ENCODE data around the gene CKAP4.

The CKAP4 gene

DNA sequence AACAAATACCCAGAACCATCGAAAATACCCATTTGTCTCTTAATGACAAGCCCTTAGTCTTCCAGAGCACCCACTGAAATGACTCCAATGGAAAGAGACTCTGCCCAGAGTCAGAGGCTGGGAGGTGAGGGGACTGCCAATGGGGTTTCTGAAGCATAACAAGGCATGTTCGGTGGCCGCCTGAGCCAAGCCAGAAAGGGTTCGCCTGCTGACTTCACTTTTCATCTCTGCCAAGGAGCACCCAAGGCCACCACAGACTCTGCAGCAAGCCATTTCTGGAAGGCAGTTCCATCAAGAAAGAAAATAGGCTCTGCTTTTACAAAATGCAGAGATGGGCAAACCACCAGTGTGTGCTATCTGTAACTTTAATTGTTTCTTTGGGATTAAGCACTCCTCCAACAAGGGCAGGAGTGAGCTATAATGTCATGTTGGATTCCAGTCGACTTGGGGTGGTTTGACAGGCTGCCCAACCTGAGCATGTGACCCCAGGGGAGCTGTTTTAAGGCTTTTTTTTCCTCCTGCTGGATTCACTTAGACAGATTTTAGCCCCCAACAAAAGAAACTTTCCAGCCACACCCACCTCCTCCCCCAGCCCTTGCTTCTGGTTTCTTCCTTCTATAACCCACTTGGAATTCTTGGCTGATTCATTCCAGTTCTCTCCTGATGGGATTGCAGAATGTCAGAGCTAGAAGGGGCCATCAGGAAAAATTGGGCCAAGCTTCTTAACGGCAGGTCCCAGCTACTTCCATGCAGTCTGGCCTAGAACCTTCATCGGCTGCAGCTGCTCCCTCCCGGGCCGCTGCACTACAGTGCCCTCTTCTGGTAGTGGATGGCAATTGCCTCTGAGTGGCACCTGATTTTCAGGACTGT lies 24.1 kb downstream of the CKAP4 start:
- ChIA-PET POLR2A (interaction anchor here (0.9 kb wide), 1 partner anchor 84 kb away, joined by 3 read pairs; the partner anchor contains the start of gene NUAK1), CTCF (interaction anchor here (0.6 to 1.4 kb wide), 10 partner anchors 9 to 805 kb away, joined by 3 to 11 read pairs (median 4); partner anchors contain the start of gene POLR3B)
- TF ChIP-seq HDGF (IDR thresholded peaks at IDR 0.05; ENCODE audit: borderline replicate concordance) = no peak
- TF ChIP-seq FOXK2 (IDR thresholded peaks at IDR 0.05) = no peak
- TF ChIP-seq ELF4 (IDR thresholded peaks at IDR 0.05) = no peak
- no peak for TF ChIP-seq CTBP1 (IDR thresholded peaks at IDR 0.05; ENCODE audit: borderline replicate concordance)
- TF ChIP-seq, protein P1, sequence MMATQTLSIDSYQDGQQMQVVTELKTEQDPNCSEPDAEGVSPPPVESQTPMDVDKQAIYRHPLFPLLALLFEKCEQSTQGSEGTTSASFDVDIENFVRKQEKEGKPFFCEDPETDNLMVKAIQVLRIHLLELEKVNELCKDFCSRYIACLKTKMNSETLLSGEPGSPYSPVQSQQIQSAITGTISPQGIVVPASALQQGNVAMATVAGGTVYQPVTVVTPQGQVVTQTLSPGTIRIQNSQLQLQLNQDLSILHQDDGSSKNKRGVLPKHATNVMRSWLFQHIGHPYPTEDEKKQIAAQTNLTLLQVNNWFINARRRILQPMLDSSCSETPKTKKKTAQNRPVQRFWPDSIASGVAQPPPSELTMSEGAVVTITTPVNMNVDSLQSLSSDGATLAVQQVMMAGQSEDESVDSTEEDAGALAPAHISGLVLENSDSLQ (IDR thresholded peaks at IDR 0.05) = peak; percentile 58
- no peak for TF ChIP-seq ZNF384 (IDR thresholded peaks at IDR 0.05)
- TF ChIP-seq FOXA1 (IDR thresholded peaks at IDR 0.05) = no peak
- DNase-seq (ENCODE audit: extremely low spot score) = peak; percentile 88

DNA sequence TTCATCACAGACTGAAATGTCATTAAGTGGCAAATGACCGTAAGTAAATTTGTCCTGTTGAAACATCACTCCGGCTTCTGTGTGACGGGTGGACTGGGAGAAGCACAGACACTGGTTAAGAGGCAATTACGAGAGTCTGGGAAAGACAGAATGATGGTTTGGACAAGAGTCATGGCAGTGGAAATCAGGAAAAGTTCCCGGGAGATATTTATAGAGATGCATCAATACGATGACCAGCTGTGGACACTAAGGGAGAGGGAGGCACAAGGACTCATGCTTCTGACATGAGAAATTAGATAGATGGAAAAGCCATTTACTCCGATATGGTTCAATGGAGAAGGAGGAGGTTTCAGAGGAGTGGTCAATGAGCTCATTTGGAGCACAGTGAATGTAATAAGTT lies 27.3 kb downstream of the CKAP4 start:
- CTCF ChIA-PET = interaction anchor here (0.7 kb wide), 1 partner anchor 75 kb away, joined by 13 read pairs; no protein-coding TSS in a partner anchor
- TF ChIP-seq CTBP1 (IDR thresholded peaks at IDR 0.05; ENCODE audit: borderline replicate concordance) = no peak
- no peak for TF ChIP-seq FOXK2 (IDR thresholded peaks at IDR 0.05)
- TF ChIP-seq LEF1 (IDR thresholded peaks at IDR 0.05; ENCODE audit: borderline replicate concordance) = no peak
- no peak for TF ChIP-seq HDGF (IDR thresholded peaks at IDR 0.05; ENCODE audit: borderline replicate concordance)
- POLR2A ChIA-PET = interaction anchor here (0.7 kb wide), 1 partner anchor 81 kb away, joined by 4 read pairs; no protein-coding TSS in a partner anchor
- DNase-seq (ENCODE audit: extremely low spot score) = no peak

DNA sequence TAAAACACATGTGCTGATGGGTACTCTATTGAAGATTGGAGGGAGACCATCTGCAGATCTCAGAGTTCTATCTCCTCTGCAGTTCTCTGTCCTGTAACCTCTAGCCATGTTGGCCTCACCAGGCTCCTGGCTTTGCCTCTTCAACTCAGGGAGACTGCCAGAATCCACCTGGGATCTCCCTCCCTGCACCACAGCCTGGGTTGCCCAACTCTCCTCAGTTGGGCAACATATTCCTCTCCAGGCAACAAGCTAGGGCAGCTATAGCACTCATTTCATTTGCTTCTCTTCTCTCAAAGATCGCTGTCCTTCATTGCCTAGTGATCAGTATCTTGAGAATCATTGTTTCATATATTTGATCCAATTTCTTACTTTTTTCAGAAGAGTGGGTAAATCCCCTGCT lies 28.8 kb downstream of the CKAP4 start:
- POLR2A ChIA-PET = no interaction called here

DNA sequence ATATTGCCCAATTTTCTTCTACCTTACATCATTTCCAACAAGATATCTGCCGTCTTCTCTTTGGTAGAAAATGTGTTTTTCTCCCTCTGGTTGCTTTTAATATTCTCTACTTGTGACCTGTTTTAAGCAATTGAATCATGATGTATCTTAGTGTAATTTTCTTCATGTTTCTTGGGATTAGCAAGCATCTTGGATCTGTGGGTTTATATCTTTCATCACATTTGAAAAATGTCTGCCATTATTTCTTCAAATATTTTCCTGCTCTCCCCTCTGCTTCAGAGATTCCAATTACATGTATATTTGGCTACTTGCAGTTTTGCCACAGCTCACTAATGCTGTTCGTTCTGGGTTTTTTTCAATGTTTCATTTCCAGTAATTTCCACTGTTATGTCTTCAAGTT lies 30.1 kb downstream of the CKAP4 start:
- ChIA-PET CTCF (interaction anchor here (0.9 kb wide), 1 partner anchor 69 kb away, joined by 3 read pairs; no protein-coding TSS in a partner anchor), POLR2A (no interaction called here)
- no peak for DNase-seq (ENCODE audit: extremely low spot score)
- no peak for TF ChIP-seq HDGF (IDR thresholded peaks at IDR 0.05; ENCODE audit: borderline replicate concordance)
- TF ChIP-seq, protein P1 (IDR thresholded peaks at IDR 0.05) = no peak
- TF ChIP-seq LEF1 (IDR thresholded peaks at IDR 0.05; ENCODE audit: borderline replicate concordance) = no peak
- no peak for TF ChIP-seq FOXK2 (IDR thresholded peaks at IDR 0.05)
- no peak for TF ChIP-seq ZNF384 (IDR thresholded peaks at IDR 0.05)
- TF ChIP-seq SUZ12 (IDR thresholded peaks at IDR 0.05) = no peak
- no peak for TF ChIP-seq L3MBTL2 (conservative IDR thresholded peaks at IDR 0.05)
- no peak for TF ChIP-seq BHLHE40 (IDR thresholded peaks at IDR 0.05; ENCODE audit: borderline replicate concordance)
- no peak for TF ChIP-seq SP1 (IDR thresholded peaks at IDR 0.05)
- no peak for TF ChIP-seq ELF4 (IDR thresholded peaks at IDR 0.05)
- TF ChIP-seq FOXM1 (IDR thresholded peaks at IDR 0.05; ENCODE audit: borderline replicate concordance) = no peak
- no peak for TF ChIP-seq ARNT (IDR thresholded peaks at IDR 0.05)
- TF ChIP-seq TARDBP (IDR thresholded peaks at IDR 0.05) = no peak
- no peak for TF ChIP-seq CTBP1 (IDR thresholded peaks at IDR 0.05; ENCODE audit: borderline replicate concordance)
- TF ChIP-seq FOXA1 (IDR thresholded peaks at IDR 0.05) = no peak

More for the DNA sequence above, 28.8 kb downstream of the CKAP4 start:
- no peak for DNase-seq (ENCODE audit: extremely low spot score)
- CTCF ChIA-PET = no interaction called here
- TF ChIP-seq, protein P1 (IDR thresholded peaks at IDR 0.05) = no peak
- no peak for TF ChIP-seq TARDBP (IDR thresholded peaks at IDR 0.05)
- no peak for TF ChIP-seq FOXK2 (IDR thresholded peaks at IDR 0.05)
- TF ChIP-seq HDGF (IDR thresholded peaks at IDR 0.05; ENCODE audit: borderline replicate concordance) = no peak
- no peak for TF ChIP-seq FOXM1 (IDR thresholded peaks at IDR 0.05; ENCODE audit: borderline replicate concordance)
- no peak for TF ChIP-seq ARNT (IDR thresholded peaks at IDR 0.05)
- TF ChIP-seq L3MBTL2 (conservative IDR thresholded peaks at IDR 0.05) = no peak
- TF ChIP-seq FOXA1 (IDR thresholded peaks at IDR 0.05) = no peak
- TF ChIP-seq SUZ12 (IDR thresholded peaks at IDR 0.05) = no peak
- no peak for TF ChIP-seq ZNF384 (IDR thresholded peaks at IDR 0.05)
- TF ChIP-seq BHLHE40 (IDR thresholded peaks at IDR 0.05; ENCODE audit: borderline replicate concordance) = no peak
- TF ChIP-seq SP1 (IDR thresholded peaks at IDR 0.05) = no peak
- no peak for TF ChIP-seq ELF4 (IDR thresholded peaks at IDR 0.05)
- no peak for TF ChIP-seq NFRKB (IDR thresholded peaks at IDR 0.05)
- no peak for TF ChIP-seq CTBP1 (IDR thresholded peaks at IDR 0.05; ENCODE audit: borderline replicate concordance)
- TF ChIP-seq LEF1 (IDR thresholded peaks at IDR 0.05; ENCODE audit: borderline replicate concordance) = no peak

DNA sequence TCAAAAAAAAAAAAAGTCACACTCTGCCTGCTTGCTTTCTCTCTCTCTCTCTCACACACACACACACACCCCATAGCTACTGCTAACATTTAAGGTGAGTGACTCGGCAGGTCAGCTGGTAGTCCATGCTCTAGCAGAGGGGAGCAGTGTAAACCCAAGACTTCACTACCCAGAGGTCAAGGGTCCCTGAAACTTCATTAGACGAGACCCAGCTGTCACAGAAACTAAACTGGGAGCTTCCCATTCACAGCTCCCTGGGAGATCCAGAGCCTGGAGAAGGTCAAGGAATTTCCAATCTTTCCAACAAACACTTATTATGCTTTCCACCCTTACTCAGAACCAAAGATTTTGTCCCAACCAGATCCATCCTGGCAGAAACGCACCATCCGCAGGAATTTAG lies 33.2 kb downstream of the CKAP4 start:
- ChIA-PET CTCF (interaction anchor here (1.2 kb wide), 1 partner anchor 9 kb away, joined by 3 read pairs; no protein-coding TSS in a partner anchor), POLR2A (no interaction called here)
- TF ChIP-seq BHLHE40 (IDR thresholded peaks at IDR 0.05; ENCODE audit: borderline replicate concordance) (no peak), ELF4 (IDR thresholded peaks at IDR 0.05) (no peak), TARDBP (IDR thresholded peaks at IDR 0.05) (no peak), FOXK2 (IDR thresholded peaks at IDR 0.05) (no peak), LEF1 (IDR thresholded peaks at IDR 0.05; ENCODE audit: borderline replicate concordance) (no peak), SUZ12 (IDR thresholded peaks at IDR 0.05) (no peak), SP1 (IDR thresholded peaks at IDR 0.05) (no peak), L3MBTL2 (conservative IDR thresholded peaks at IDR 0.05) (no peak), HDGF (IDR thresholded peaks at IDR 0.05; ENCODE audit: borderline replicate concordance) (no peak), ARNT (IDR thresholded peaks at IDR 0.05) (no peak), ZNF384 (IDR thresholded peaks at IDR 0.05) (no peak), NFRKB (IDR thresholded peaks at IDR 0.05) (no peak), FOXA1 (IDR thresholded peaks at IDR 0.05) (no peak), FOXM1 (IDR thresholded peaks at IDR 0.05; ENCODE audit: borderline replicate concordance) (no peak), CTBP1 (IDR thresholded peaks at IDR 0.05; ENCODE audit: borderline replicate concordance) (no peak)
- TF ChIP-seq, protein P1 (IDR thresholded peaks at IDR 0.05) = no peak

More for the DNA sequence above, 33.2 kb downstream of the CKAP4 start:
- DNase-seq (ENCODE audit: extremely low spot score) = no peak

Measured in HEK293T (cell line).